Mesothelial cell of epicardium (in vitro differentiated cells): ENCODE results near the gene CTNNAL1. TPM values are rescaled to one million over a fixed set of nuclear protein-coding genes. Genes with fewer than 3 reads are reported as not detected.

Experiments used
- DNase-seq, 2 experiments: peaks; one replicate each; pipeline ENCODE4 v3.0.0; 2021; ENCODE audit warnings: low spot score in 2 of 2; ENCODE audit not compliant: unreplicated experiment in 2 of 2
- H3K27ac Mint-ChIP-seq: 2 replicates; pipeline ENCODE4 v1.8.0; 2021; ENCODE audit warnings: mixed read lengths
- H3K27me3 Mint-ChIP-seq: 2 replicates; pipeline ENCODE4 v1.8.0; 2021; ENCODE audit warnings: low read depth, mixed read lengths
- H3K36me3 Mint-ChIP-seq: 2 replicates; pipeline ENCODE4 v1.8.0; 2021; ENCODE audit warnings: mixed read lengths
- H3K4me1 Mint-ChIP-seq: 2 replicates; pipeline ENCODE4 v1.8.0; 2021; ENCODE audit warnings: mixed read lengths
- H3K4me3 Mint-ChIP-seq: 2 replicates; pipeline ENCODE4 v1.8.0; 2021; ENCODE audit warnings: mild to moderate bottlenecking, moderate library complexity, mixed read lengths
- H3K9me3 Mint-ChIP-seq: 2 replicates; pipeline ENCODE4 v1.8.0; 2021; ENCODE audit warnings: mixed read lengths
- CTCF ChIP-seq: fragments of 200-600 bp; sonication (generic); IDR thresholded peaks from one replicate; pipeline ENCODE4 v1.5.0; 2021; ENCODE audit warnings: antibody characterized with exemption; ENCODE audit not compliant: unreplicated experiment
- total RNA-seq: library from RNA; stranded (reverse); gene quantifications from 3 replicates; pipeline ENCODE4 v1.2.1, GENCODE V29; 2021

CTNNAL1 gene
- total RNA-seq, 1 donor from 2014 or later: 26.7 TPM

GRCh38 chr9:109031241-109031640 is 17.9 kb upstream of the CTNNAL1 start:
- Mint-ChIP-seq H3K36me3 (peaks cover 20% of the 10 kb centered on the region), H3K9me3 (no peaks in the 10 kb centered on the region)

GRCh38 chr9:109030426-109030825 is 17.1 kb upstream of the CTNNAL1 start:
- Mint-ChIP-seq H3K27ac (no peak overlapping the region), H3K36me3 (peaks cover 16% of the 10 kb centered on the region), H3K4me1 (peaks cover 17% of the 10 kb centered on the region), H3K9me3 (no peaks in the 10 kb centered on the region), H3K27me3 (no peaks in the 10 kb centered on the region), H3K4me3 (no peak overlapping the region)
- no peak for TF ChIP-seq CTCF
- no peak for DNase-seq

More at GRCh38 chr9:109031241-109031640, 17.9 kb upstream of the CTNNAL1 start:
- no peaks in the 10 kb centered on the region for H3K27me3 Mint-ChIP-seq
- no peak overlapping the region for H3K4me3 Mint-ChIP-seq
- no peak for DNase-seq
- H3K27ac Mint-ChIP-seq: no peak overlapping the region
- H3K4me1 Mint-ChIP-seq: peaks cover 14% of the 10 kb centered on the region
- no peak for TF ChIP-seq CTCF

- Mint-ChIP-seq H3K9me3 (no peaks in the 10 kb centered on the region), H3K4me3 (no peak overlapping the region), H3K27me3 (no peaks in the 10 kb centered on the region), H3K36me3 (peaks cover 14% of the 10 kb centered on the region), H3K4me1 (peaks cover 17% of the 10 kb centered on the region), H3K27ac (no peak overlapping the region)
- no peak for DNase-seq
- no peak for TF ChIP-seq CTCF
Measured at GRCh38 chr9:109028457-109028856, 15.2 kb upstream of the CTNNAL1 start.

GRCh38 chr9:109027176-109027575 is 13.9 kb upstream of the CTNNAL1 start:
- H3K9me3 Mint-ChIP-seq: no peaks in the 10 kb centered on the region
- peaks cover 25% of the 10 kb centered on the region for H3K4me1 Mint-ChIP-seq
- no peaks in the 10 kb centered on the region for H3K27me3 Mint-ChIP-seq
- H3K27ac Mint-ChIP-seq: peak overlapping the region; percentile 66
- TF ChIP-seq CTCF: no peak
- H3K4me3 Mint-ChIP-seq: no peak overlapping the region
- DNase-seq: no peak
- H3K36me3 Mint-ChIP-seq: peaks cover 10% of the 10 kb centered on the region

GRCh38 chr9:109026306-109026705 is 13.0 kb upstream of the CTNNAL1 start:
- Mint-ChIP-seq H3K27ac (peak overlapping the region; percentile 59), H3K27me3 (no peaks in the 10 kb centered on the region), H3K36me3 (peaks cover 6% of the 10 kb centered on the region), H3K9me3 (no peaks in the 10 kb centered on the region), H3K4me3 (no peak overlapping the region), H3K4me1 (peaks cover 25% of the 10 kb centered on the region)
- TF ChIP-seq CTCF: no peak
- DNase-seq: no peak

GRCh38 chr9:109022873-109023272 is 9.6 kb upstream of the CTNNAL1 start:
- no peak for TF ChIP-seq CTCF
- Mint-ChIP-seq H3K9me3 (no peaks in the 10 kb centered on the region), H3K4me3 (no peak overlapping the region)

More at GRCh38 chr9:109022873-109023272, 9.6 kb upstream of the CTNNAL1 start:
- Mint-ChIP-seq H3K27me3 (no peaks in the 10 kb centered on the region), H3K36me3 (peaks cover 12% of the 10 kb centered on the region), H3K27ac (peak overlapping the region; percentile 11), H3K4me1 (peaks cover 25% of the 10 kb centered on the region)
- DNase-seq: no peak
